ENCODE data around the gene SLC4A3. TPM values are rescaled to one million over a fixed set of nuclear protein-coding genes. Genes with fewer than 3 reads are reported as not detected.

The SLC4A3 gene
- total RNA-seq, 4 donors from 2014 or later: 10.4 to 30.6 (median 12.4) TPM

DNA sequence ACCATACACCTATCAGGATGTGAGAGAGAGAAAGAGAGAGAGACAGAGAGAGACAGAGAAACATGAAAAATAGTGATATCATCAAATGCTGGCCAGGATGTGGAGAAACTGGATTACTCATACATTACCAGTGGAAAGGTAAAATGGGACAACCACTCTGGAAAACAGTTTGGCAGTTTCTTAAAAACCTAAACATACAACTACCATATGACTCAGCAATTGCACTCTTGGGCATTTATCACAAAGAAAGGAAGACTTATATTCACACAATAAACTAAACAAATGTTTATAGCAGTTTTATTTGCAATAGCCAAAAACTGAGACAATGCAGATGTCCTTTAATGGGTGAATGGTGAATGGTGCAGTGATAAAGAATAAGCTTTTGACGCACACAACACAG lies 29.1 kb downstream of the SLC4A3 start:
- no peaks in the 10 kb centered on the region for H3K4me1 ChIP-seq
- H3K9me3 ChIP-seq: no peaks in the 10 kb centered on the region
- H3K27me3 ChIP-seq: peaks cover 8% of the 10 kb centered on the region
- H3K36me3 ChIP-seq: no peaks in the 10 kb centered on the region
- ATAC-seq: no peak
- no peak for TF ChIP-seq POLR2AphosphoS5 (IDR thresholded peaks at IDR 0.05)
- TF ChIP-seq POLR2A (IDR thresholded peaks at IDR 0.05): no peak
- TF ChIP-seq EP300 (IDR thresholded peaks at IDR 0.05): no peak
- TF ChIP-seq, protein P1, sequence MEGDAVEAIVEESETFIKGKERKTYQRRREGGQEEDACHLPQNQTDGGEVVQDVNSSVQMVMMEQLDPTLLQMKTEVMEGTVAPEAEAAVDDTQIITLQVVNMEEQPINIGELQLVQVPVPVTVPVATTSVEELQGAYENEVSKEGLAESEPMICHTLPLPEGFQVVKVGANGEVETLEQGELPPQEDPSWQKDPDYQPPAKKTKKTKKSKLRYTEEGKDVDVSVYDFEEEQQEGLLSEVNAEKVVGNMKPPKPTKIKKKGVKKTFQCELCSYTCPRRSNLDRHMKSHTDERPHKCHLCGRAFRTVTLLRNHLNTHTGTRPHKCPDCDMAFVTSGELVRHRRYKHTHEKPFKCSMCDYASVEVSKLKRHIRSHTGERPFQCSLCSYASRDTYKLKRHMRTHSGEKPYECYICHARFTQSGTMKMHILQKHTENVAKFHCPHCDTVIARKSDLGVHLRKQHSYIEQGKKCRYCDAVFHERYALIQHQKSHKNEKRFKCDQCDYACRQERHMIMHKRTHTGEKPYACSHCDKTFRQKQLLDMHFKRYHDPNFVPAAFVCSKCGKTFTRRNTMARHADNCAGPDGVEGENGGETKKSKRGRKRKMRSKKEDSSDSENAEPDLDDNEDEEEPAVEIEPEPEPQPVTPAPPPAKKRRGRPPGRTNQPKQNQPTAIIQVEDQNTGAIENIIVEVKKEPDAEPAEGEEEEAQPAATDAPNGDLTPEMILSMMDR (IDR thresholded peaks at IDR 0.05): no peak
- 60 to 75% methylated on average over 1 of the region's 1 CpG for WGBS, 2 donors (ENCODE audit: low coverage in 1 of 2)
- no peak overlapping the region for H3K4me3 ChIP-seq
- H3K27ac ChIP-seq: no peak overlapping the region

DNA sequence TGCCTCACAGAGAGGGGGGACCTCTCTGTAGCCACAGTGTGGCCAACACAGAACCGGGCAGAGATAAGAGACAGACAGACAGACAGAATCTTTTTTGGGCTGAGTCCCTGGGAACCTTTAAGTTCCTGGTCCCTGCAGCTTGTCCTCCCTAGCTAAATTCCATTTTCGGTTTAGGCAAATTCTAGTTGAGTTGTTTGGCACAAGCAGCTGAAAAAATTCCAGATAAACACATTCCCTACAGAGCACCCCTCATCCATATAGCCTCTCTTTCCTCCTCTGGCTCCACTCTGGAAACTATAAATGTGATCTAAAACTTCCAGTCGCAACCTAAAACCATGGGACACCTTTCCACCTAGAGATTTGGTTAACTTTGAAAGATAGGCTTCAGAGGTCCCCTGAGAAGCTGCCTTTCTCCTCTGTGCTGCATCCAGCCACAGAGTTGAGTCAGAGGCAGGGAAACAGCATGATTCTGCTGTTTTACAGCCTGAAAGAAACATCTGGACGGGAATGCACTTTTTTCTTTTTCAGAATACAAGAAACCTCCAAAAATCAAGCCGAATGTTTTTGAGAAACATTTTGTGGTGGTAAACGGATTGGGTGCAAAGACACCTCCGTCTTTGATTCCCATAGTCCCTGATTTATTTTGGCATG lies 30.9 kb downstream of the SLC4A3 start:
- 62 to 75% methylated on average over 7 of the region's 7 CpGs for WGBS, 2 donors (ENCODE audit: low coverage in 1 of 2)
- Histone ChIP-seq H3K9me3 (no peaks in the 10 kb centered on the region), H3K27ac (no peak overlapping the region), H3K4me3 (no peak overlapping the region), H3K27me3 (no peaks in the 10 kb centered on the region), H3K4me1 (no peaks in the 10 kb centered on the region), H3K36me3 (no peaks in the 10 kb centered on the region)
- no peak for TF ChIP-seq POLR2A (IDR thresholded peaks at IDR 0.05)
- no peak for TF ChIP-seq EP300 (IDR thresholded peaks at IDR 0.05)
- TF ChIP-seq, protein P1 (IDR thresholded peaks at IDR 0.05): no peak
- TF ChIP-seq POLR2AphosphoS5 (IDR thresholded peaks at IDR 0.05): no peak
- no peak for ATAC-seq

DNA sequence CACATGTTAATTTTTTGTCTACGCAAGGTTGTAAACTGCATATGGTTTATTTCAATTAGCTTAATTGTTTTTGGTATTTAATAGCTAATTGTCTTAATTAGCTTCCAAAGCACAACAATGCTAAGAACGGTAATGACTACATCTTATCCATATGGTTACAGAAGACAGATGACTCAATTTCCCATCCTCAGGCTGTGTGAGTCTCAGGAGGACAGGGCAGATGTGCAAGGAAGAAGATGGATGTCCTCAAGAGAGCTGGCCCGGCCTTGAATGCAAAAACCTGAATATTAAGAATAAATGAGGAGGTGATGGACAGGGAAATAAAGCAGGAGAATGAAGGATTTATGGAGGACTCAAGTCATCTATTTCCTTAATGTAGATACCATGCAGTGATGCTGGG lies 31.4 kb downstream of the SLC4A3 start:
- ATAC-seq: no peak
- H3K4me1 ChIP-seq: no peaks in the 10 kb centered on the region
- H3K9me3 ChIP-seq: no peaks in the 10 kb centered on the region
- no peaks in the 10 kb centered on the region for H3K27me3 ChIP-seq
- H3K36me3 ChIP-seq: no peaks in the 10 kb centered on the region
- TF ChIP-seq, protein P1 (IDR thresholded peaks at IDR 0.05): no peak
- TF ChIP-seq POLR2AphosphoS5 (IDR thresholded peaks at IDR 0.05) (no peak), POLR2A (IDR thresholded peaks at IDR 0.05) (no peak), EP300 (IDR thresholded peaks at IDR 0.05) (no peak)
- 66 to 83% methylated on average over 1 to 3 of the region's 3 CpGs for WGBS, 2 donors (ENCODE audit: low coverage in 1 of 2)
- no peak overlapping the region for H3K4me3 ChIP-seq
- no peak overlapping the region for H3K27ac ChIP-seq

DNA sequence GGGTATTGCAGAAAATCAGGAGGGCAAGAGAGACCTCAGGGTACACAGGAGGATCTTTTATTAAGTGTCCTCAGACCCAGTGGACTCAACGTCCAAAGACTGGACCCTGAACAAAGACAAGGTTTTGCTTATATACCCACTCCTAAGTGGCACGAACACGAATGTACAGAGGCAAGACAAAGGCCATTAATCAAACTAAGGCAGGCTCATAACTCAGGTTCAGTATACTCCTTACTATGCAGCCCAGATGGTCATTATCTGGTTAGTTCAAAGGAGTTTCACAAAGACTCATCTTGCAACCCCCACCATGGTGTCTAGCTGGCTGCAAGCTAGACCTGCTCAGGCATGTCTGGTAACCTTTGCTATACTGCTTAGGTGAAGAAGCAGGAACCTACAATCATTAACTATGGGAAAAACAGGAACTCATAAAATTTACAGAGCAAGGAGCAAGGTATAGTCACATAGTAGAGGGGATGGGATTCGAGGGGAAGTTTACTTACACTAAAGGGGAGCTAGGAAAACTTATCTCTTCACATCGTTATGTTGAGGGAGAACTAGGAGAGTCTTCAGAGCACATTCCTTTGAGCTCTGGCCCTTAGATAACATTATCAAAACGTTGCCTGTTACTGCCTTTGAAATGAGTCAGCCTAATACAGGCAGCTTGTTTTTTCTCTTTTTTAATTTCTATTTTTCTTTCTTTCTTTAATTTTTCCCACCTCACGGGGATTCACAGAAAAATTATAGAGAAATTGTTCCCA lies 33.9 kb downstream of the SLC4A3 start:
- Histone ChIP-seq H3K4me1 (peaks cover 0 to 18% (median 0%) of the 10 kb centered on the region in 3 donors), H3K36me3 (no peaks in the 10 kb centered on the region), H3K27me3 (no peaks in the 10 kb centered on the region), H3K9me3 (no peaks in the 10 kb centered on the region), H3K4me3 (no peak overlapping the region), H3K27ac (no peak overlapping the region)
- no peak for ATAC-seq
- TF ChIP-seq EP300 (IDR thresholded peaks at IDR 0.05) (no peak), POLR2A (IDR thresholded peaks at IDR 0.05) (no peak), POLR2AphosphoS5 (IDR thresholded peaks at IDR 0.05) (no peak)
- TF ChIP-seq, protein P1 (IDR thresholded peaks at IDR 0.05): no peak
- 53 to 65% methylated on average over 6 of the region's 7 CpGs for WGBS, 2 donors (ENCODE audit: low coverage in 1 of 2)

All from gastroesophageal sphincter (tissue), 4 donors.